ENCODE results near the gene RNF40. TPM values are rescaled to one million over a fixed set of nuclear protein-coding genes. Genes with fewer than 3 reads are reported as not detected.

RNF40 gene
- total RNA-seq, 4 donors from 2014 or later = 55.3 to 105 (median 77.8) TPM

DNA sequence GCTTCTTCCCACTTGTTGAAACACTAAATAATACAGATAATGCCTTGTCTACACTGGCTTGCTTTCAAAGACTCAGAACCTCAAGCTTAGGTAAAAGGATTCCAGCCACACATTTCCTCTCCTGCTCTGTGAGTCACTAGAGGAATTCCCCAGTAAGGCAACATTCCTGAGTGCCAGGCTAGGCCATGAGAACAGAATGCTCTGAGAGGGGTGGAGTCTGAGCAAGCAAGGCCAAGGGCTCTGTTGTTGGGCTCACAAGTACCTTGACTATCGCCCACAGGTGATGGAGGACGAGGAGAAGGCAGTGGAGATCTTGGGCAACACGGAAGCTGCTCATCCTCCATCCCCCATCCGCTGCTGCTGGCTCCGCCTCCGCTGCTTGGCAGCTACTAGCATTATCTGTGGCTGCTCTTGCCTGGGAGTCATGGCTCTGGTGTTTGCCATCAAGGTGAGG is 20.6 kb upstream of the RNF40 start:
- DNase-seq = peak; percentile 72
- in situ Hi-C loops (cut with MboI; ENCODE audit: low pct_ligation_motif_present in 1 of 4, low pct_unique_long_range_greater_than_20kb in 1 of 4, low sequenced_read_pairs in 3 of 4) = no loop called here

GRCh38 chr16:30743716-30744115 is 18.4 kb upstream of the RNF40 start:
- peaks cover 0 to 9% (median 3%) of the 10 kb centered on the region in 4 donors for H3K36me3 ChIP-seq
- no peaks in the 10 kb centered on the region for H3K9me3 ChIP-seq
- no peaks in the 10 kb centered on the region for H3K27me3 ChIP-seq
- peak overlapping the region; percentile 67 to 92 (median 80) for H3K27ac ChIP-seq
- no peak for DNase-seq
- WGBS, 2 donors (ENCODE audit: low coverage in 1 of 2) = 95 to 100% methylated on average over 2 to 11 of the region's 11 CpGs
- H3K4me3 ChIP-seq = no peak overlapping the region
- in situ Hi-C loops (cut with MboI; ENCODE audit: low pct_ligation_motif_present in 1 of 4, low pct_unique_long_range_greater_than_20kb in 1 of 4, low sequenced_read_pairs in 3 of 4) (no loop called here), intact Hi-C loops (cut with DNase I; ENCODE audit: low total_unique reads) (no loop called here)
- peaks cover 8 to 71% (median 47%) of the 10 kb centered on the region in 4 donors for H3K4me1 ChIP-seq
- no peak for TF ChIP-seq POLR2AphosphoS5 (IDR thresholded peaks at IDR 0.05)
- TF ChIP-seq, protein P1, sequence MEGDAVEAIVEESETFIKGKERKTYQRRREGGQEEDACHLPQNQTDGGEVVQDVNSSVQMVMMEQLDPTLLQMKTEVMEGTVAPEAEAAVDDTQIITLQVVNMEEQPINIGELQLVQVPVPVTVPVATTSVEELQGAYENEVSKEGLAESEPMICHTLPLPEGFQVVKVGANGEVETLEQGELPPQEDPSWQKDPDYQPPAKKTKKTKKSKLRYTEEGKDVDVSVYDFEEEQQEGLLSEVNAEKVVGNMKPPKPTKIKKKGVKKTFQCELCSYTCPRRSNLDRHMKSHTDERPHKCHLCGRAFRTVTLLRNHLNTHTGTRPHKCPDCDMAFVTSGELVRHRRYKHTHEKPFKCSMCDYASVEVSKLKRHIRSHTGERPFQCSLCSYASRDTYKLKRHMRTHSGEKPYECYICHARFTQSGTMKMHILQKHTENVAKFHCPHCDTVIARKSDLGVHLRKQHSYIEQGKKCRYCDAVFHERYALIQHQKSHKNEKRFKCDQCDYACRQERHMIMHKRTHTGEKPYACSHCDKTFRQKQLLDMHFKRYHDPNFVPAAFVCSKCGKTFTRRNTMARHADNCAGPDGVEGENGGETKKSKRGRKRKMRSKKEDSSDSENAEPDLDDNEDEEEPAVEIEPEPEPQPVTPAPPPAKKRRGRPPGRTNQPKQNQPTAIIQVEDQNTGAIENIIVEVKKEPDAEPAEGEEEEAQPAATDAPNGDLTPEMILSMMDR (IDR thresholded peaks at IDR 0.05) = no peak
- no peak for TF ChIP-seq POLR2A (IDR thresholded peaks at IDR 0.05)
- TF ChIP-seq EP300 (IDR thresholded peaks at IDR 0.05; ENCODE audit: low read depth) = no peak

More for the DNA sequence above, 20.6 kb upstream of the RNF40 start:
- intact Hi-C loops (cut with DNase I; ENCODE audit: low total_unique reads) = no loop called here
- H3K9me3 ChIP-seq = no peaks in the 10 kb centered on the region
- H3K27ac ChIP-seq = peak overlapping the region; percentile 72 to 84 (median 81)
- no peak overlapping the region for H3K4me3 ChIP-seq
- TF ChIP-seq EP300 (IDR thresholded peaks at IDR 0.05; ENCODE audit: low read depth) = no peak
- TF ChIP-seq POLR2AphosphoS5 (IDR thresholded peaks at IDR 0.05) = peak in 2 of 3 donors; percentile 53 to 75
- TF ChIP-seq POLR2A (IDR thresholded peaks at IDR 0.05) = peak; percentile 26
- no peaks in the 10 kb centered on the region for H3K27me3 ChIP-seq
- WGBS, 2 donors (ENCODE audit: low coverage in 1 of 2) = 58% methylated on average over 6 of the region's 6 CpGs; no CpG with 5 or more reads in 1 of the 2 donors
- H3K36me3 ChIP-seq = peaks cover 0 to 31% (median 15%) of the 10 kb centered on the region in 4 donors
- H3K4me1 ChIP-seq = peaks cover 8 to 57% (median 40%) of the 10 kb centered on the region in 4 donors

DNA sequence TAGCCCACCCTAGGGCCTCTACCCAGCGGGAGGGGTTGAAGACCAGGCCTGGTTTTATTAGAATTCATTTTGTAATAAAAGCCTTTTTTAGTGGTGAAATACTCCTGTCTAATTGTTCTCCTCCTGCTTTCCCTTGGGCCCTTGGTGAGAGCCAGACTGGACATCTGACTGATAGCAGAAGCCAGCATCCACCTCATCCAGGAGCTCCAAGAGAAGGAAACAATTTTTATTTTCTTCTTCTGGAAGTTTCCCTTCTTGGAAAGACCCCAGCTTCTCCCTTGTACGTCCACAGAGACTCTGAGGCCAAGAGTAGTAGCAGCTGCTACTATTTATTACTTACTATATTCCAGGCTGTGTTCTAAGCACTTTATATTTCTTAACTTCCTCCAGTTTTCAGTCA is 17.9 kb upstream of the RNF40 start:
- 79 to 88% methylated on average over 1 to 2 of the region's 2 CpGs for WGBS, 2 donors (ENCODE audit: low coverage in 1 of 2)
- H3K36me3 ChIP-seq = peaks cover 0 to 4% (median 1%) of the 10 kb centered on the region in 4 donors
- peaks cover 8 to 72% (median 48%) of the 10 kb centered on the region in 4 donors for H3K4me1 ChIP-seq
- no peaks in the 10 kb centered on the region for H3K9me3 ChIP-seq
- no peak overlapping the region for H3K4me3 ChIP-seq
- H3K27ac ChIP-seq = peak overlapping the region; percentile 67 to 92 (median 80)
- TF ChIP-seq POLR2A (IDR thresholded peaks at IDR 0.05) = no peak
- TF ChIP-seq, protein P1 (IDR thresholded peaks at IDR 0.05) = no peak
- TF ChIP-seq EP300 (IDR thresholded peaks at IDR 0.05; ENCODE audit: low read depth) = no peak
- no peak for TF ChIP-seq POLR2AphosphoS5 (IDR thresholded peaks at IDR 0.05)
- no peak for DNase-seq
- intact Hi-C loops (cut with DNase I; ENCODE audit: low total_unique reads) = no loop called here
- no peaks in the 10 kb centered on the region for H3K27me3 ChIP-seq
- in situ Hi-C loops (cut with MboI; ENCODE audit: low pct_ligation_motif_present in 1 of 4, low pct_unique_long_range_greater_than_20kb in 1 of 4, low sequenced_read_pairs in 3 of 4) = no loop called here

DNA sequence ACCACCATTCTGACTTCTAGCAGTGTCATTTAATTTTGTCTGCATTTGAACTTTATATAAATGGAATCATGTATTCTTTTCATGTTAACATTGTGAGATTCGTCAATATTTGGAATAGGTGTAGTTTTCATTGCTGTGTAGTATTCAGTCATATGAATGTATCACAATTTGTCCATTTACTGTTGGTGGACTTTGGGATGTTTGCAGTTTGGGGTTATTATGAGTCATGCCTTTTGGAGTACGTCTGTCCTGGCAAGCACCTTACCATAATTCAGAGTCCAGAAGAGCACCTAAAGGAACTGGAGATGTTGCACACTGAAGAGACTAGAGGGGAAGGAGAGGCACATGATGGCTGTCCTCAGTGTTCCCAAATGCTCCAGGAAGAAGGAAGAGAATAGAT is 17.0 kb upstream of the RNF40 start:
- intact Hi-C loops (cut with DNase I; ENCODE audit: low total_unique reads) = no loop called here
- H3K4me1 ChIP-seq = peaks cover 8 to 69% (median 48%) of the 10 kb centered on the region in 4 donors
- in situ Hi-C loops (cut with MboI; ENCODE audit: low pct_ligation_motif_present in 1 of 4, low pct_unique_long_range_greater_than_20kb in 1 of 4, low sequenced_read_pairs in 3 of 4) = no loop called here
- peak overlapping the region; percentile 67 to 92 (median 80) for H3K27ac ChIP-seq
- no peaks in the 10 kb centered on the region for H3K27me3 ChIP-seq
- no peak overlapping the region for H3K4me3 ChIP-seq
- no peaks in the 10 kb centered on the region for H3K36me3 ChIP-seq
- no peak for DNase-seq
- WGBS, 2 donors (ENCODE audit: low coverage in 1 of 2) = 43 to 51% methylated on average over 2 of the region's 2 CpGs
- no peaks in the 10 kb centered on the region for H3K9me3 ChIP-seq
- TF ChIP-seq, protein P1 (IDR thresholded peaks at IDR 0.05) = no peak
- TF ChIP-seq EP300 (IDR thresholded peaks at IDR 0.05; ENCODE audit: low read depth) = peak; percentile 67
- TF ChIP-seq POLR2AphosphoS5 (IDR thresholded peaks at IDR 0.05) = peak in 2 of 3 donors; percentile 46 to 52
- peak; percentile 25 for TF ChIP-seq POLR2A (IDR thresholded peaks at IDR 0.05)

Data from transverse colon (tissue), 4 donors.